ENCODE measurements around the gene ZDHHC14. TPM values are rescaled to one million over a fixed set of nuclear protein-coding genes. Genes with fewer than 3 reads are reported as not detected.
A peak's percentile ranks its signal among the peaks of the same experiment; 100 is the strongest.

ZDHHC14 gene
- total RNA-seq, 4 donors from 2014 or later, result 9.1 to 20.6 (median 12.5) TPM

DNA sequence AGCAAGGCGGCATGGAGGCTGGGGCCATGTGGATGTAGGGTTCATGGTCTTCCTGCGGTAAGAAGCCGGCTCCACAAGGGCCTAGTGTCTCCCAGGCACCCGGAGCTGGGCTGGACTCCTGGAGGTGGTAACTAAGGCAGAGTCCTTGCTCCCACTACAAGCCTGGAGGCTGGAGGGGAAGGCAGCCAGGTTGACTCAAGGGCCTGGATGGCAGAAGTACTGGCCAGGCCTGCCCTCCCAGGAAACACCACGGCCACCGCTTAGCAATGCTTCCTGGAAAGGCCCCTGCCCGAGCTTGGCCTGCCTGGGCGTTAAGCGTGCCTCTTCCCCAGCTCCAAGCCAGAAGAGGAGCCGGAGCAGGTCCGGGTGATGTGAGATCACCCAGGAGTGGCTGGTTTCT lies 182.0 kb downstream of the ZDHHC14 start:
- H3K36me3 ChIP-seq, result no peaks in the 10 kb centered on the region
- TF ChIP-seq, protein P1, sequence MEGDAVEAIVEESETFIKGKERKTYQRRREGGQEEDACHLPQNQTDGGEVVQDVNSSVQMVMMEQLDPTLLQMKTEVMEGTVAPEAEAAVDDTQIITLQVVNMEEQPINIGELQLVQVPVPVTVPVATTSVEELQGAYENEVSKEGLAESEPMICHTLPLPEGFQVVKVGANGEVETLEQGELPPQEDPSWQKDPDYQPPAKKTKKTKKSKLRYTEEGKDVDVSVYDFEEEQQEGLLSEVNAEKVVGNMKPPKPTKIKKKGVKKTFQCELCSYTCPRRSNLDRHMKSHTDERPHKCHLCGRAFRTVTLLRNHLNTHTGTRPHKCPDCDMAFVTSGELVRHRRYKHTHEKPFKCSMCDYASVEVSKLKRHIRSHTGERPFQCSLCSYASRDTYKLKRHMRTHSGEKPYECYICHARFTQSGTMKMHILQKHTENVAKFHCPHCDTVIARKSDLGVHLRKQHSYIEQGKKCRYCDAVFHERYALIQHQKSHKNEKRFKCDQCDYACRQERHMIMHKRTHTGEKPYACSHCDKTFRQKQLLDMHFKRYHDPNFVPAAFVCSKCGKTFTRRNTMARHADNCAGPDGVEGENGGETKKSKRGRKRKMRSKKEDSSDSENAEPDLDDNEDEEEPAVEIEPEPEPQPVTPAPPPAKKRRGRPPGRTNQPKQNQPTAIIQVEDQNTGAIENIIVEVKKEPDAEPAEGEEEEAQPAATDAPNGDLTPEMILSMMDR (IDR thresholded peaks at IDR 0.05), result no peak
- no peak for TF ChIP-seq POLR2A (IDR thresholded peaks at IDR 0.05)
- H3K9me3 ChIP-seq, result no peaks in the 10 kb centered on the region
- peak in 1 of 3 donors; percentile 47 for DNase-seq
- H3K27me3 ChIP-seq, result no peaks in the 10 kb centered on the region
- peaks cover 0 to 37% (median 17%) of the 10 kb centered on the region in 4 donors for H3K4me1 ChIP-seq
- H3K27ac ChIP-seq, result peak overlapping the region in 2 of 4 donors; percentile 64 to 77
- H3K4me3 ChIP-seq, result no peak overlapping the region

- Histone ChIP-seq H3K4me3 (no peak overlapping the region), H3K27ac (peak overlapping the region in 2 of 4 donors; percentile 64 to 77), H3K9me3 (no peaks in the 10 kb centered on the region), H3K36me3 (no peaks in the 10 kb centered on the region), H3K4me1 (peaks cover 0 to 31% (median 15%) of the 10 kb centered on the region in 4 donors), H3K27me3 (no peaks in the 10 kb centered on the region)
- DNase-seq, result peak in 1 of 3 donors; percentile 51
- TF ChIP-seq POLR2A (IDR thresholded peaks at IDR 0.05), result no peak
Observed at GRCh38 chr6:157563611-157564284, 182.8 kb downstream of the ZDHHC14 start.

DNA sequence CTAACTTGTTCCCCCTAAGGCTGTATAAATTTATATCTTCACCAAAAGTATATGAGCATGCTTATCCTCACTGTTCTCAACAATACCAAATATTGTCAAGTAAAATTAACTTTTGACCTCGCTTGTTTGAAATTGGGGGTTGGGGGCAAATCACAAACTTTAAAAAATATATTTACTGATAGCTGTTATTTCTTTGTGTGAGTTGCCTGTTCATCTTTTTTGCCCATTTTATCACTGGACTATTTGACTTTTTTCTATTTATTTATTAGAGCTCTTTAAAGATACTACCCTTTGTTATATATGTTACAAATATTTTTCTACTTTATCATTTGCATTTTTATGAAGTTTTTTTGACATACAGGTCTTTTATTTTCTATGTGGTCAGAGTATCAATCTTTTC lies 187.7 kb downstream of the ZDHHC14 start:
- no peaks in the 10 kb centered on the region for H3K36me3 ChIP-seq
- no peak for DNase-seq
- no peaks in the 10 kb centered on the region for H3K9me3 ChIP-seq
- peaks cover 0 to 9% (median 1%) of the 10 kb centered on the region in 4 donors for H3K4me1 ChIP-seq
- TF ChIP-seq, protein P1 (IDR thresholded peaks at IDR 0.05), result no peak
- no peak for TF ChIP-seq POLR2A (IDR thresholded peaks at IDR 0.05)
- no peak overlapping the region for H3K4me3 ChIP-seq
- H3K27me3 ChIP-seq, result no peaks in the 10 kb centered on the region
- H3K27ac ChIP-seq, result no peak overlapping the region

DNA sequence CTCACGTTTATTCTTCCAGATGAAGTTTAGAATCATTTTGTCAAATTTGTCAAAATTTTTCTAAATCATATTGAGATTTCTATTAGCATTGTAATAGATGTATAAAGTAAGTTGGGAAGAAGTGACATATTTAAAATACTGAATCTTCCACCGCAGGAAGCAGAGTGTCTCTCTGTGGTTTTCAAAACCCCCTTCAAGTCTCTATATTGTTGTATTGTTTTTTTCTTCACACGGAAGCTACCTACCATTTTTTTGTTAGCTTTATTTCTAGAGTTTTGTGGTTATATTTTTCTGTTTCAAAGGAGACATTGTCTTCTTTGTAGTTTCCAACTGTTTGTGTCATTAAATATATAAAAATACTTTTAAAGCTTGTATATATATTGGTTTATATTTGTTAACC lies 188.6 kb downstream of the ZDHHC14 start:
- no peaks in the 10 kb centered on the region for H3K36me3 ChIP-seq
- H3K4me1 ChIP-seq, result peaks cover 0 to 8% (median 1%) of the 10 kb centered on the region in 4 donors
- H3K9me3 ChIP-seq, result no peaks in the 10 kb centered on the region
- no peak overlapping the region for H3K27ac ChIP-seq
- TF ChIP-seq POLR2A (IDR thresholded peaks at IDR 0.05), result no peak
- TF ChIP-seq, protein P1 (IDR thresholded peaks at IDR 0.05), result no peak
- no peak for DNase-seq
- no peaks in the 10 kb centered on the region for H3K27me3 ChIP-seq
- no peak overlapping the region for H3K4me3 ChIP-seq

- Histone ChIP-seq H3K4me3 (no peak overlapping the region), H3K9me3 (no peaks in the 10 kb centered on the region), H3K4me1 (peaks cover 0 to 8% (median 1%) of the 10 kb centered on the region in 4 donors), H3K36me3 (no peaks in the 10 kb centered on the region), H3K27ac (peak overlapping the region in 1 of 4 donors; percentile 9), H3K27me3 (no peaks in the 10 kb centered on the region)
- TF ChIP-seq POLR2A (IDR thresholded peaks at IDR 0.05), result no peak
- TF ChIP-seq, protein P1 (IDR thresholded peaks at IDR 0.05), result no peak
- DNase-seq, result no peak
Observed at GRCh38 chr6:157570104-157570503, 189.1 kb downstream of the ZDHHC14 start.

DNA sequence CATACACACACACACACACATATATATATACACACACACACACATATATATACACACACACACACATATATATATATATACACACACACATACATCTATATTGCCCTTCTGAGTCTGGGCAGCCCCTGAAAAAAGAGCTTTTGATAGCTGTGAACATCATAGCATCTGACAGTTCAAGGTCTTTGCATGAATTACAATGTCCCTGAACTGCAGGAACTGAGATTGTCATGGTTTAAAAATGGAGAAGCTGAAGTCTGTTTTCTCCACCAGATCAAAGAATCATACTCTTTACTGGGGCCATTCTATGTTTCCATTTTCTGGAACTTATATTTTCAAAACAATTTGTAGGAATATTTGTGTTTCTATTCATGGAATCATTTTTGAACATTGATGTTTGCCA lies 189.8 kb downstream of the ZDHHC14 start:
- Histone ChIP-seq H3K36me3 (no peaks in the 10 kb centered on the region), H3K9me3 (no peaks in the 10 kb centered on the region), H3K27me3 (no peaks in the 10 kb centered on the region), H3K27ac (peak overlapping the region in 1 of 4 donors; percentile 50), H3K4me1 (peaks cover 0 to 8% (median 1%) of the 10 kb centered on the region in 4 donors), H3K4me3 (no peak overlapping the region)
- no peak for DNase-seq
- TF ChIP-seq POLR2A (IDR thresholded peaks at IDR 0.05), result no peak
- TF ChIP-seq, protein P1 (IDR thresholded peaks at IDR 0.05), result no peak

All from Peyer's patch (tissue), 4 donors.